ENCODE data around the gene CYP2D6.

The CYP2D6 gene

DNA sequence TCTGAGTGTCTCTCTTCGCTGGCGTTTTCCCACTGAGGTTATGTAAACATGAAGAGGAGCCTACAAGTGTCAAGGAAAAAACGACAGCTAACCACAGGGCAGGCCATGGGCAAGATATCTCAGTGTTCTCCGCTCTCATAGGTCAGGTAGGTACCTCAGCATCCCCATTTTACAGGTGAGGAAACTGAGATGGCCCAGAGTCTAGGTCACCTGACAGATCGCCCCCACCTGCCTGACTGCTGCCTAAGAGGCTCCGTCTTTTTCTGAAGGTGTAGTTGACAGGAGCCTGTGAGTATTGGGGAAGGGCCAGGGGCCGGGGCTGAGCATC is 39.2 kb downstream of the CYP2D6 start:
- DNase-seq (ENCODE audit: insufficient read length, low spot score) (no peak), FAIRE-seq (no peak)

DNA sequence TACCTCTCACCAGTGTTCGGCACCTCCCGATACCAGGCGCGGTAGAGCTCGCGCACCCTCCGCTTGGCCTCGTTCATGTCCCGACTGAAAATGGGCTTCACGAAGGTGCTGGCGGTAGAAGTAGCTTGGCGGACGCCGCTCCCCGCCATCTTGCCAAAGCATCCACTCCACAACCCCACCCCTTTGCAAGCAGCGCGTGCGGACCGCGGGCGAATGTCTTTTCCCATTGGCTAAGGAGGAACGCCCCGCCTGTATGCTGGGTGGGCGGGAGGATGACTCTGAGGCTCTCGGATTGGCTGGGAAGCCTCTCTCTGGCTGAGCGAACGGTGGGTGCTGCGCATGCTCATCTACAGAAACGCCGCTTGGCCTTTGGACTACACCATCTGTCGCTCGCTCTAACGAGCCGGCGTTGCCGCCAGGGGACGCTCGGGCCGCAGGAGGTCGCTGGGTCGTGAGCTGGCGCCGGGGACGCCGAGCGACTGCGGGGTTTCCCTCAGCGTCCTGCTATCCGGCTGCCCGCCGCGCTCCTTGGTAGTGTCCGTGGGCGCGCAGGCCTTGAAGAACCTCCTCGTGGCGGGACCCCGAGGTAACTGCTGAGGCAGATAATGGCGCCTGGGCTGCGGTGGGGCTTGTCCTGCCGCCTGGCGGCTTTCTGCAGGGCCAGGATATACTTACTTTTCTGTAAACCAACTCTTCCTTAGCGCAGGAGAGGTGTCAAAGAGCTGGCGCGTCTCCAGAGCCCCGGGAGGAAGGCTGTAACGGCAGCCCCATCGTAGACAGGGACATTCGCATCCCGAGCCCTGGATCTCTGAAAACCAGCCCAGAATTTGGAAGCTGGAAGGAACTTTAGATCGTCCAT is 39.8 kb downstream of the CYP2D6 start, which contains the start of gene NDUFA6:
NDUFA6 (minus strand) TSS at position 177 of the 859 bp plus-strand sequence; CDS start at position 149, 28 bp downstream.
- FAIRE-seq (peak; percentile 89), DNase-seq (ENCODE audit: insufficient read length, low spot score) (peak; percentile 97)

DNA sequence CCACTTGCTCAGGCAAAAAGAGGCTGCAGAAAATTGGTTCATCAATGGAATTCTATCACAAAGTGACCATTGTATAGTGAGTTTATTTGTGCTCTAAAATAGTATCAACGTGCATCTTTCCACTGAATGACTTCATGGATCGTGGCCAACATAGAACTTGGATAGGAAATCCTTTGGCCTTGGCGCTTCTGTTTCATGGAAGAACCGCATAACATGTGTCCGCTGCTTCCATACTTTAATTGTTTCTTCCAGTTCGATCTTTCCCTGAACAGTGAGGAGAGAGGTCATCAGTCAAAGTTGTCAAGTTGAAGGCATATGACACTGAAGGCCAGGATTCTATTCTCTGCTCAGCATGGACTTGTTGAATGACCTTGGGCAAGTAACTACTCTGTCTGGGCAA is 44.6 kb downstream of the CYP2D6 start:
- FAIRE-seq (no peak), DNase-seq (ENCODE audit: insufficient read length, low spot score) (no peak)

DNA sequence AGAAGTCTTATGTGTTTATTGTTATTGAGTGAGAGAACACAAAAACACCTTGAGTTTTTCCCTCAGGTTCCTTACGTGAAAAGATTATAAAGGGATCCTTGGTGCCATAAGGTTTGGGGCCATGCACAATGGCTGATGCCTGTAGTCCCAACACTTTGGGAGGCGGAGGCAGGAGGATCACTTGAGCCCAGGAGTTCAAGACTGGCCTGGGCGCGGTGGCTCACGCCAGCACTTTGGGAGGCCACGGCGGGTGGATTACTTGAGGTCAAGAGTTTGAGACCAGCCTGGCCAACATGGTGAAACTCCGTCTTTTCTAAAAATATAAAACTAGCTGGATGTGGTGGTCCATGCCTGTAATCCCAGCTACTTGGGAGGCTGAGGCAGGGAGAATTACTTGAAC is 45.7 kb downstream of the CYP2D6 start:
- FAIRE-seq = no peak

DNA sequence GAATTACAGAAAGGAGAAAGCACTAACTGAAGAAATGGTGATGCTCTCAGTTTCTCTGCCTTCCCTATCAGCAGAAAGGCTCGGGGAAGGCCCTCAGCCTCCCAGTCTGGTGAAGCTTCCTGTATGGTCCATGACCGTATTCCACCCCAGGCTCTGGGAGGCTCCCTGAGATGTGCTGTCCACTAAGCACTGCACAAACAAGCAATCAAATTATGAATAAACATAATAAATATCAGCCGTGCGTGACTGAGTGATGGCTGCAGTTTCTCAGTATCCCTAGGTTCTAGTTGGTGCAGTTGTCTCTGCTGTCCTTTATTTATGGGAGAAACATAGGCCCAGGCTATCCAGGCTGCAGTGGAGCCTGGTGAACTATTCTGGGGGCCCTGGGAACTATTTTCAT is 47.5 kb downstream of the CYP2D6 start:
- no peak for FAIRE-seq
- DNase-seq (ENCODE audit: insufficient read length, low spot score) = no peak

More for the DNA sequence above, 45.7 kb downstream of the CYP2D6 start:
- DNase-seq (ENCODE audit: insufficient read length, low spot score) = no peak

DNA sequence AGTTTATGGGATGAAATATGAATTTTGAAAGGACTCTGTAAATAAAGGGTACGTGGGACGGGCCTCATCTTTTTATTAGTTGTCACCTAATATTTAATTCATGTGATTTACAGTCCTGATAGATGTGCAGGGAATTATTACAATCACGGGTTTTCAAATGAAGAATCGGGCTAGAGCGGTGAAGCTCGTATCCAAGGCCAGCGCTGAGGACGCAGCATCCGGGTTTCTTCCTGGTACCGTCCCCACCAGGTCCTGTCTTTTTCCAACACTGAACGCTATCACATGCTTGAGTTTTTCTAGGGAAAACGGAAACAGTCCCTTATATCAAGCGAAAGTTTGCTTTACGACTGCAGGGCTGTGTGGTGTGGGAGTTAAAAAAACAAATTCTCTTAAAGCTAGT is 50.3 kb downstream of the CYP2D6 start:
- FAIRE-seq = no peak

DNA sequence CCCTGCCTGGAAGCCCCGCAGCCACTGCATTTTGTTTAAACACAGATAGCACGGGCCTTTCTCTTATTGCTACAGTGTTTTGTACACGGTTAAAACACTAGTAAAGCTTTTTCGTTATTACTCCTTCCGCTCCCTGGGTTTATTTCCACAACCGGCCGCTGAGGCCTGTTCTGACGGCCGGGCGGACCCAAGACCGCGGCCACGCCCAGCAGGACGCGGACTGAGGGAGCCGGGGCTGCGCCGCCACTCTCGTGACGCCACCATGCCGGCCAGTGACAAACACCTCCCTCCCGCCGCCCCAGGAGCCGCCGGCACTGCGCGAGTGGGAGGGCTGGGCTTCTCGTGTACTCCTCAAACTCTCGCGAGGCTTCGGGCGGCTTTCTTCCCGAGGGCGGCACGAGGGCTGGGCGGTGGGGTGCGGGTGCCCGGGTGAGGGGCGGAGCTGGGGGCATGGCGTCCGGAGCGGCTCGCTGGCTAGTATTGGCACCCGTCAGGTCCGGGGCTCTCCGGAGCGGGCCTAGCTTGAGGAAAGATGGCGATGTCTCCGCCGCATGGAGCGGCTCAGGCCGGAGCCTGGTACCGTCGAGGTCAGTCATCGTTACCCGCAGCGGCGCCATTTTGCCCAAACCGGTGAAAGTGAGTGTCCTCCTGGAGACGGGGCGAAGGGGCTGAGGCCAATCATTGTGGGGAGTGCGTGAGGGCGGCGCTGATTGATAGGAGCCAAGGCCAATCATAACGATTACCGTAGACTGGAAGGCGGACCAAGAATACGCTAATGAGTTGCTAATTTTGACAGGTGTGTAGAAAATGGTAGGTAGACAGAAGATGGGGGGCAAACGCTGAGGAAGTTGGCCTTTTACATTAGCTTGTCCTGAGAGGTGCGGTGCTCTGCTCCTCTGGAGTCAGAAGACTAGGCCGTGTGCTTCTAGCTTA is 51.0 kb downstream of the CYP2D6 start, which contains the start of gene SMDT1:
SMDT1 (plus strand) TSS at position 382 of the 933 bp plus-strand sequence; CDS start at position 451, 69 bp downstream.
- DNase-seq (ENCODE audit: insufficient read length, low spot score) (peak; percentile 98), FAIRE-seq (peak; percentile 93)

More for the DNA sequence above, 50.3 kb downstream of the CYP2D6 start:
- no peak for DNase-seq (ENCODE audit: insufficient read length, low spot score)

DNA sequence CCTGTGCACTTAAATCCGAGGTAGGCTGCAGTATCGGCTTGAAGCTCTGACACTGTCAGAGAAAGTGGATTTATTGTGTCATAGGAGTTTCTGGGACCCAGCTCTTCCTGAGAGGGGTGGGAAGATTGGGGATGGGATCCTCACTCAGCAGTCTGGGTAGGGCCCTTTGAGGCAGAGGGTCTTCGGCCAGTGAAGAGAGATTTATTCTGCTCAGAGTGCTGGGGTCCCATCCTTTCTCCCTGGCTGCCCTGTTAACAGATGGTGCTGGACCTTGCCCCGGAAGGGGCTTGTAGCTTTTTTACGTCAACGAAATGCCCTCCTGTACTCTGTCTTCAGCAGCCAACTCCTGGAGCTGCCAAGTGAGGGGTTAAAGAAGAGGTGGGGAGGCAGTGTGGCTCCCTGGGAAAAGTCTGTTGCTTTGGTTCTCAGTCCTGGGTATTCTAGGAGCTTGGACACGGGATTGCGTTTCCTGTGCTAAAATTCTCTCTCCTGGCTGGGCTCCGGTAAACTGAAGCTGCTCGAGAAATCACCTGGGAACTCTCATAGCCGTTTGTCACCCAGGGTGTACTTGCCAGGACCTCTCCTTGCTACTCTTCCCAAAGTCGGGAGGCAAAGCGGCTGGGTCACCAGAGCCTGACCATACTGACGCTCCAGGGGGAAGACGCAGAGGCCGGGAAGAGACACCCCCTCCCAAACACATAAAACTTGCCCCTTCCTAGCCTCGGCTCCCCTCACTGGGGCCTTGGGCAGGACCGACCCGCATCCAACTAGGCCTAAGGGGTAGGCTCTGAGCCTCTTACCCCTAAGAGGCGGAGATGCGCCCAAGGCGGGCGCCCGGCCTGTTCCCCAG is 51.9 kb downstream of the CYP2D6 start:
- DNase-seq (ENCODE audit: insufficient read length, low spot score) = no peak
- no peak for FAIRE-seq

DNA sequence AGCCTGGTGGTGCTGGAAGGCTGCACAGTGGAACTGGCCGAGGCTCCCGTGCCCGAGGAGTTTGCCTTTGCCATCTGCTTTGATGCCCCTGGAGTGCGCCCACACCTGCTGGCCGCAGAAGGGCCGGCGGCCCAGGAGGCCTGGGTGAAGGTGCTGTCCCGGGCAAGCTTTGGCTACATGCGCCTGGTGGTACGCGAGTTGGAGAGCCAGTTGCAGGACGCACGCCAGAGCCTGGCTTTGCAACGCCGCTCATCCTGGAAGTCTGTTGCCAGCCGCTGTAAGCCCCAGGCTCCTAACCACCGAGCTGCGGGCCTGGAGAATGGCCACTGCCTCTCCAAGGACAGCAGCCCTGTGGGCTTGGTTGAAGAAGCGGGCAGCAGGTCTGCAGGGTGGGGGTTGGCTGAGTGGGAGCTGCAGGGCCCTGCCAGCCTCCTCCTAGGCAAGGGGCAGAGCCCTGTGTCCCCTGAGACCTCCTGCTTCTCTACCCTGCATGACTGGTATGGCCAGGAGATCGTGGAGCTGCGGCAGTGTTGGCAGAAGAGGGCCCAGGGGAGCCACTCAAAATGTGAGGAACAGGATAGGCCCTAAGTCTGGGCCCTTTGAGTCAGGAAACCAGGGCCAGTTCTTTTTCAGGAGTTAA is 53.0 kb downstream of the CYP2D6 start:
- FAIRE-seq = no peak
- DNase-seq (ENCODE audit: insufficient read length, low spot score) = no peak

DNA sequence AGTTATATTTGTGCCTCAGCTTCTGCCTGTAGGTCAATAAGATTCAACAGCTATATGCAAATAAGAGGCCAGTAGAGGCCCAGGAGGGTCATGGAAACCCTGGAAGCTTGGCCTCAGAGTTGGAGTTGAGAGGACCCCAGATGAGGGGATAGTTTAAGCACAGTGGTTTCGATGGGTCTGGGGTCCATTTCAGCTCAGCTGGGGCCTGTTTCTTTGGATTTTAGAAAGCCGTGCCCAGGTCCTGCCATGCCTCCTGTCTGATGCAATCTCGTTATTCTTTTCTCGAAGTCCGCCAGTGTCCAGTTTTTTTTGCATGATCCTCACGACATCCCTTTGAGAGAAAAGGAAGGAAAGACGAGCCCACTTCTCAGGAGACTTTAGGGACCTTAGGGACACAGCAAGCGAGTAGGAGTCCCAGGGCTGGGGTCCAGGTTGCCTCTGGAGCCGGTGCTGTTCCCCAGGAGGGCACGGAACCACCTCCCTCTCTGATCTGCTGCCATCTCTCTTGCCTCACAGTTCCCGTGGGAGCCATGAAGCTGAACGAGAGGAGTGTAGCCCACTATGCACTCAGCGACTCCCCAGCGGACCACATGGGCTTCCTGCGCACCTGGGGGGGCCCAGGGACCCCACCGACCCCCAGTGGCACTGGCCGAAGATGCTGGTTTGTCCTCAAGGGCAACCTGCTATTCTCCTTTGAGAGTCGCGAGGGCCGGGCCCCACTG is 53.7 kb downstream of the CYP2D6 start:
- FAIRE-seq (no peak), DNase-seq (ENCODE audit: insufficient read length, low spot score) (no peak)

Measured in HTR-8/SVneo (cell line).